GM12878 (cell line): ENCODE results near the gene MRPS21. TPM values are rescaled to one million over a fixed set of nuclear protein-coding genes. Genes with fewer than 3 reads are reported as not detected.

Experiments used
- CTCF ChIP-seq, 3 experiments: IDR thresholded peaks in 2 of 3; conservative IDR thresholded peaks in 1 of 3; 2 replicates each; pipeline ENCODE4 v1.5.1; 2011; ENCODE audit warnings: low read depth in 3 of 3, low read length in 3 of 3, mild to moderate bottlenecking in 3 of 3, control low read depth in 2 of 3, moderate library complexity in 2 of 3, inconsistent platforms in 1 of 3, mixed read lengths in 1 of 3; ENCODE audit not compliant: control insufficient read depth in 2 of 3, insufficient read depth in 1 of 3; ENCODE audit errors: extremely low read depth in 1 of 3
- FOXK2 ChIP-seq: fragments of 450-650 bp; IDR thresholded peaks from 2 replicates; pipeline ENCODE4 v1.6.1; 2017; ENCODE audit warnings: mild to moderate bottlenecking, moderate library complexity
- RELB ChIP-seq: fragments of 450-650 bp; IDR thresholded peaks from 2 replicates; pipeline ENCODE4 v1.6.1; 2017; ENCODE audit warnings: low read depth, mild to moderate bottlenecking, moderate library complexity
- SMAD1 ChIP-seq: fragments of 450-650 bp; IDR thresholded peaks from 2 replicates; pipeline ENCODE4 v1.6.1; 2018; ENCODE audit warnings: mild to moderate bottlenecking, low read depth; ENCODE audit not compliant: partially characterized antibody
- polyA plus RNA-seq, 11 experiments: library from polyadenylated mRNA; depleted of rRNA in 4 of 11; unstranded in 6 of 11; stranded (reverse) in 5 of 11; fragments of >200 nt; fragmentation: Nextera tagmentation in 4 of 11; fragmentation: Illumina TruSeq in 1 of 11; extraction: Ambion mirVana in 4 of 11; extraction: Trizol in 1 of 11; gene quantifications; 1 replicate in 1 of 11; 2 replicates in 10 of 11; pipeline versions ENCODE4 v1.2.1 to v1.2.3, GENCODE V29; 2011 to 2016; ENCODE audit warnings: inconsistent platforms in 2 of 11, missing spikeins in 2 of 11, low read depth in 1 of 11
- total RNA-seq, 4 experiments: library from RNA; depleted of rRNA in 3 of 4; stranded (reverse); fragments of >200 nt in 3 of 4; fragmentation: Illumina TruSeq in 1 of 4; extraction: Trizol in 1 of 4; gene quantifications; 2 replicates each; pipeline versions ENCODE4 v1.2.1 to v1.2.3, GENCODE V29; 2013 to 2021
- TF ChIP-seq, protein P1 (sequence below): IDR thresholded peaks from 2 replicates; pipeline ENCODE4 v1.6.1; 2011; ENCODE audit warnings: borderline replicate concordance, low read depth, mild to moderate bottlenecking, moderate library complexity, low read length; ENCODE audit not compliant: insufficient read depth, poor library complexity, severe bottlenecking

Gene MRPS21
- total and polyA plus RNA-seq, 10 of the 15 experiments (the other 5 are each of a cell fraction or from before 2014, with no cell fraction given): 69.4 to 275 (median 103) TPM

GRCh38 chr1:150273311-150273710, 20.4 kb upstream of the MRPS21 start (continued):
- TF ChIP-seq, protein P1, sequence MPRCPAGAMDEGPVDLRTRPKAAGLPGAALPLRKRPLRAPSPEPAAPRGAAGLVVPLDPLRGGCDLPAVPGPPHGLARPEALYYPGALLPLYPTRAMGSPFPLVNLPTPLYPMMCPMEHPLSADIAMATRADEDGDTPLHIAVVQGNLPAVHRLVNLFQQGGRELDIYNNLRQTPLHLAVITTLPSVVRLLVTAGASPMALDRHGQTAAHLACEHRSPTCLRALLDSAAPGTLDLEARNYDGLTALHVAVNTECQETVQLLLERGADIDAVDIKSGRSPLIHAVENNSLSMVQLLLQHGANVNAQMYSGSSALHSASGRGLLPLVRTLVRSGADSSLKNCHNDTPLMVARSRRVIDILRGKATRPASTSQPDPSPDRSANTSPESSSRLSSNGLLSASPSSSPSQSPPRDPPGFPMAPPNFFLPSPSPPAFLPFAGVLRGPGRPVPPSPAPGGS: no peak
- TF ChIP-seq FOXK2 (no peak), RELB (no peak), SMAD1 (no peak), CTCF (IDR thresholded peaks at IDR 0.05 in 2 of 3, conservative IDR thresholded peaks at IDR 0.05 in 1 of 3; ENCODE audit: control insufficient read depth in 2 of 3, extremely low read depth in 1 of 3, insufficient read depth in 1 of 3, low read depth in 3 of 3, low read length in 3 of 3) (no peak)
